H9 (cell line): ENCODE data around the gene TGFB3. TPM values are rescaled to one million over a fixed set of nuclear protein-coding genes. Genes with fewer than 3 reads are reported as not detected.
A peak's percentile ranks its signal among the peaks of the same experiment; 100 is the strongest.

Experiments used
- DNase-seq: peaks from one replicate; pipeline ENCODE4 v3.0.0-alpha.2; 2017
- H2AFZ ChIP-seq: one replicate; pipeline ENCODE4 v1.6.1; 2013; ENCODE audit warnings: mild to moderate bottlenecking, low read length, control low read depth, moderate library complexity
- H2AK5ac ChIP-seq: 2 replicates; pipeline ENCODE4 v1.6.1; 2013; ENCODE audit warnings: low read length, control low read depth, mixed read lengths; ENCODE audit not compliant: insufficient read length
- H2BK120ac ChIP-seq: one replicate; pipeline ENCODE4 v1.6.1; 2013; ENCODE audit warnings: low read depth, mild to moderate bottlenecking, low read length, control low read depth, inconsistent platforms; ENCODE audit not compliant: poor library complexity, severe bottlenecking
- H2BK12ac ChIP-seq: 2 replicates; pipeline ENCODE4 v1.6.1; 2013; ENCODE audit warnings: low read length, control low read depth, mixed read lengths, low read depth; ENCODE audit not compliant: insufficient read length
- H2BK15ac ChIP-seq: 2 replicates; pipeline ENCODE4 v1.6.1; 2013; ENCODE audit warnings: low read depth, low read length, control low read depth
- H2BK20ac ChIP-seq: one replicate; pipeline ENCODE4 v1.6.1; 2013; ENCODE audit warnings: low read depth, mild to moderate bottlenecking, low read length, control low read depth, inconsistent platforms; ENCODE audit not compliant: poor library complexity, severe bottlenecking
- H2BK5ac ChIP-seq: 2 replicates; pipeline ENCODE4 v1.6.1; 2013; ENCODE audit warnings: low read length, control low read depth, mixed read lengths; ENCODE audit not compliant: insufficient read length
- H3K14ac ChIP-seq: 2 replicates; pipeline ENCODE4 v1.6.1; 2013; ENCODE audit warnings: low read length, control low read depth; ENCODE audit not compliant: insufficient read depth
- H3K18ac ChIP-seq: 2 replicates; pipeline ENCODE4 v1.6.1; 2013; ENCODE audit warnings: low read depth, mild to moderate bottlenecking, mixed read lengths, low read length, control low read depth; ENCODE audit not compliant: insufficient read length
- H3K23ac ChIP-seq: 2 replicates; pipeline ENCODE4 v1.6.1; 2013; ENCODE audit warnings: low read length, control low read depth, mixed read lengths, low read depth; ENCODE audit not compliant: insufficient read length
- H3K23me2 ChIP-seq: 2 replicates; pipeline ENCODE4 v1.6.1; 2013; ENCODE audit warnings: low read depth, mild to moderate bottlenecking, mixed read lengths, low read length, control low read depth; ENCODE audit not compliant: insufficient read length, poor library complexity, severe bottlenecking
- H3K27ac ChIP-seq: 2 replicates; pipeline ENCODE4 v1.5.1; 2013; ENCODE audit warnings: low read length, control low read depth, mixed read lengths, low read depth; ENCODE audit not compliant: insufficient read length
- H3K27me3 ChIP-seq: 2 replicates; pipeline ENCODE4 v1.6.1; 2013; ENCODE audit warnings: low read length, control low read depth, inconsistent platforms; ENCODE audit not compliant: insufficient read depth
- H3K4ac ChIP-seq: 2 replicates; pipeline ENCODE4 v1.6.1; 2013; ENCODE audit warnings: low read depth, mild to moderate bottlenecking, control low read depth, inconsistent platforms, low read length, moderate library complexity
- H3K4me1 ChIP-seq: 2 replicates; pipeline ENCODE4 v1.6.1; 2013; ENCODE audit warnings: low read length, control low read depth, inconsistent platforms; ENCODE audit not compliant: insufficient read depth
- H3K4me2 ChIP-seq: 2 replicates; pipeline ENCODE4 v1.6.1; 2013; ENCODE audit warnings: low read length, control low read depth, mixed read lengths; ENCODE audit not compliant: insufficient read length, insufficient read depth
- H3K56ac ChIP-seq: 2 replicates; pipeline ENCODE4 v1.6.1; 2013; ENCODE audit warnings: low read depth, mild to moderate bottlenecking, mixed read lengths, low read length, control low read depth; ENCODE audit not compliant: insufficient read length
- H3K79me1 ChIP-seq: 2 replicates; pipeline ENCODE4 v1.6.1; 2013; ENCODE audit warnings: low read depth, mild to moderate bottlenecking, moderate library complexity, low read length, control low read depth, inconsistent platforms; ENCODE audit not compliant: insufficient read depth, poor library complexity, severe bottlenecking
- H3K79me2 ChIP-seq: 2 replicates; pipeline ENCODE4 v1.6.1; 2013; ENCODE audit warnings: low read length, control low read depth, inconsistent platforms; ENCODE audit not compliant: insufficient read depth
- H3K9ac ChIP-seq: 2 replicates; pipeline ENCODE4 v1.6.1; 2013; ENCODE audit warnings: low read length, control low read depth, mixed read lengths; ENCODE audit not compliant: insufficient read length; ENCODE audit errors: extremely low read depth
- H3K9me3 ChIP-seq: one replicate; pipeline ENCODE4 v1.6.1; 2013; ENCODE audit warnings: low read depth, low read length, inconsistent platforms; ENCODE audit not compliant: control insufficient read depth
- H3T11ph ChIP-seq: one replicate; pipeline ENCODE4 v1.6.1; 2013; ENCODE audit warnings: mild to moderate bottlenecking, low read length, control low read depth, inconsistent platforms
- H4K20me1 ChIP-seq: one replicate; pipeline ENCODE4 v1.6.1; 2013; ENCODE audit not compliant: control insufficient read depth, insufficient read length, insufficient read depth
- H4K5ac ChIP-seq: 2 replicates; pipeline ENCODE4 v1.6.1; 2013; ENCODE audit warnings: low read depth, mild to moderate bottlenecking, mixed read lengths, low read length, control low read depth; ENCODE audit not compliant: insufficient read length
- H4K8ac ChIP-seq: replicated peaks from 2 replicates; pipeline ENCODE4 v1.6.1; 2013; ENCODE audit warnings: low read length, control low read depth, mixed read lengths, low read depth; ENCODE audit not compliant: insufficient read length
- H4K91ac ChIP-seq: 2 replicates; pipeline ENCODE4 v1.6.1; 2013; ENCODE audit warnings: low read depth, mild to moderate bottlenecking, moderate library complexity, mixed read lengths, low read length, control low read depth; ENCODE audit not compliant: insufficient read length
- H3K27ac Mint-ChIP-seq, 3 experiments: 2 replicates in 2 of 3; 3 replicates in 1 of 3; pipeline ENCODE4 v1.8.0; 2020 to 2021; ENCODE audit warnings: mixed read lengths in 3 of 3, mild to moderate bottlenecking in 1 of 3, moderate library complexity in 1 of 3
- H3K27me3 Mint-ChIP-seq: 2 replicates; pipeline ENCODE4 v1.8.0; 2021; ENCODE audit warnings: low read depth, mild to moderate bottlenecking, moderate library complexity, mixed read lengths
- H3K36me3 Mint-ChIP-seq, 3 experiments: 2 replicates in 2 of 3; 3 replicates in 1 of 3; pipeline ENCODE4 v1.8.0; 2020 to 2021; ENCODE audit warnings: low read depth in 3 of 3, mixed read lengths in 3 of 3; ENCODE audit not compliant: insufficient read depth in 1 of 3
- H3K4me1 Mint-ChIP-seq, 2 experiments: 2 replicates each; pipeline ENCODE4 v1.8.0; 2020; ENCODE audit warnings: mixed read lengths in 2 of 2
- H3K4me3 Mint-ChIP-seq, 2 experiments: 2 replicates in 1 of 2; 3 replicates in 1 of 2; pipeline ENCODE4 v1.8.0; 2020 to 2021; ENCODE audit warnings: mild to moderate bottlenecking in 2 of 2, mixed read lengths in 2 of 2, moderate library complexity in 1 of 2
- H3K9me3 Mint-ChIP-seq, 2 experiments: 2 replicates in 1 of 2; 3 replicates in 1 of 2; pipeline ENCODE4 v1.8.0; 2020; ENCODE audit warnings: mild to moderate bottlenecking in 2 of 2, mixed read lengths in 2 of 2, moderate library complexity in 1 of 2
- WGBS: extraction: QIAGEN DNeasy Blood & Tissue Kit; methylation state at CpG from one replicate; pipeline ENCODE4 v1.1.7; 2013; ENCODE audit warnings: missing lambda C conversion rate, low lambda C conversion rate, mixed read lengths; ENCODE audit not compliant: insufficient read length; ENCODE audit errors: extremely low coverage; 5-methylcytosine and 5-hydroxymethylcytosine counted together
- total RNA-seq: library from RNA; stranded (reverse); gene quantifications from 2 replicates; pipeline ENCODE4 v1.2.1, GENCODE V29; 2021
- TF ChIP-seq, protein P1 (sequence below): fragments of 200-600 bp; sonication (generic); conservative IDR thresholded peaks from 3 replicates; pipeline ENCODE4 v1.8.0; 2021; ENCODE audit warnings: antibody characterized with exemption, mild to moderate bottlenecking

TGFB3 gene
- total RNA-seq, 1 experiment from 2014 or later: 0.37 TPM

DNA sequence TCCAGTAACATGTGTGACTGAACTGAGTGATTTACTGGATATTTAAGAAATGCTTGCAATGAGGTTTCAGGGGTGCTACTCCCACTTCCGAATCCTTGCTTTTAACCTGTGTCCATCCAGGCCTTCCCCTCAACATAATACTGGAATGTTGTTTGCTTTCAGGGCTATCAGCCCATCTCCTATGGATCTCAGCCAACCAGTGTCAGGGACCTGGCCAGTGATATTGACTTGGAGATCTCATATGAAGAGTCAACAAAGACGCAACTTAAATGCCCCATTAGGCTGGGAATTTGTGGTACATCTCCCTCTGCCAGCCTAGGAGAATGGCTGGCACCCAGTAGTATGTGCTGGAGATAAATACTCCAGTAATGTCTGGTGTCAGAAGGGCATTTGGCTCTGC, 2.9 kb upstream of the TGFB3 start:
- TF ChIP-seq, protein P1, sequence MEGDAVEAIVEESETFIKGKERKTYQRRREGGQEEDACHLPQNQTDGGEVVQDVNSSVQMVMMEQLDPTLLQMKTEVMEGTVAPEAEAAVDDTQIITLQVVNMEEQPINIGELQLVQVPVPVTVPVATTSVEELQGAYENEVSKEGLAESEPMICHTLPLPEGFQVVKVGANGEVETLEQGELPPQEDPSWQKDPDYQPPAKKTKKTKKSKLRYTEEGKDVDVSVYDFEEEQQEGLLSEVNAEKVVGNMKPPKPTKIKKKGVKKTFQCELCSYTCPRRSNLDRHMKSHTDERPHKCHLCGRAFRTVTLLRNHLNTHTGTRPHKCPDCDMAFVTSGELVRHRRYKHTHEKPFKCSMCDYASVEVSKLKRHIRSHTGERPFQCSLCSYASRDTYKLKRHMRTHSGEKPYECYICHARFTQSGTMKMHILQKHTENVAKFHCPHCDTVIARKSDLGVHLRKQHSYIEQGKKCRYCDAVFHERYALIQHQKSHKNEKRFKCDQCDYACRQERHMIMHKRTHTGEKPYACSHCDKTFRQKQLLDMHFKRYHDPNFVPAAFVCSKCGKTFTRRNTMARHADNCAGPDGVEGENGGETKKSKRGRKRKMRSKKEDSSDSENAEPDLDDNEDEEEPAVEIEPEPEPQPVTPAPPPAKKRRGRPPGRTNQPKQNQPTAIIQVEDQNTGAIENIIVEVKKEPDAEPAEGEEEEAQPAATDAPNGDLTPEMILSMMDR: no peak
- H3K4me2 ChIP-seq: no peak overlapping the region
- H3K9ac ChIP-seq: no peak overlapping the region
- H3K23ac ChIP-seq: no peak overlapping the region
- no peak overlapping the region for H3K14ac ChIP-seq
- no CpG with 5 or more reads among the region's 2 CpGs for WGBS
- no peak overlapping the region for H2AK5ac ChIP-seq
- H4K8ac ChIP-seq: no peak overlapping the region
- no peak overlapping the region for H2BK15ac ChIP-seq
- H4K20me1 ChIP-seq: no peaks in the 10 kb centered on the region
- no peaks in the 10 kb centered on the region for H3K79me1 ChIP-seq
- H3K4me3 Mint-ChIP-seq: peak overlapping the region in 1 of 2 experiments; percentile 6; a peak in 2 of 5 replicates
- H3K18ac ChIP-seq: no peak overlapping the region
- H4K91ac ChIP-seq: no peak overlapping the region
- H3K9me3 ChIP-seq: no peaks in the 10 kb centered on the region
- no peaks in the 10 kb centered on the region; a peak in 1 of 5 replicates for H3K9me3 Mint-ChIP-seq
- H3T11ph ChIP-seq: no peak overlapping the region
- peaks cover 0 to 3% (median 0%) of the 10 kb centered on the region in 3 experiments; a peak in 4 of 7 replicates for H3K36me3 Mint-ChIP-seq
- peaks cover 12% of the 10 kb centered on the region for H3K23me2 ChIP-seq
- no peak overlapping the region for H3K27ac Mint-ChIP-seq
- H3K27me3 Mint-ChIP-seq: peaks cover 54% of the 10 kb centered on the region
- H3K56ac ChIP-seq: no peak overlapping the region
- H3K27me3 ChIP-seq: peaks cover 2% of the 10 kb centered on the region; the same call in 1 of the 2 replicates
- H2BK20ac ChIP-seq: no peak overlapping the region
- H3K79me2 ChIP-seq: no peaks in the 10 kb centered on the region
- no peak overlapping the region for H2AFZ ChIP-seq
- no peak overlapping the region for H3K27ac ChIP-seq
- peaks cover 23 to 25% of the 10 kb centered on the region in 2 experiments for H3K4me1 Mint-ChIP-seq
- no peak overlapping the region for H2BK120ac ChIP-seq
- no peak overlapping the region for H2BK5ac ChIP-seq
- H3K4me1 ChIP-seq: no peaks in the 10 kb centered on the region
- no peak overlapping the region for H4K5ac ChIP-seq
- H2BK12ac ChIP-seq: no peak overlapping the region
- no peak for DNase-seq
- H3K4ac ChIP-seq: no peak overlapping the region
